Transverse colon (tissue), 4 donors: Measurements from ENCODE around the gene MUC6. TPM values are rescaled to one million over a fixed set of nuclear protein-coding genes. Genes with fewer than 3 reads are reported as not detected.

ENCODE experiments used
- DNase-seq: peaks from one replicate; pipeline ENCODE4 v3.0.0-alpha.2; 2019
- H3K27ac ChIP-seq, 4 donors: fragments of 200-600 bp; sonication (generic); 2 replicates each; pipeline ENCODE4 v1.5.1; 2016 to 2018; ENCODE audit warnings: inconsistent platforms in 4 of 4
- H3K27me3 ChIP-seq: fragments of 200-600 bp; sonication (generic); 2 replicates; pipeline ENCODE4 v1.5.1; 2017; ENCODE audit warnings: inconsistent platforms
- H3K36me3 ChIP-seq, 4 donors: fragments of 200-600 bp; sonication (generic); 2 replicates each; pipeline ENCODE4 v1.5.1; 2017 to 2019; ENCODE audit warnings: inconsistent platforms in 4 of 4
- H3K4me1 ChIP-seq, 4 donors: fragments of 200-600 bp; sonication (generic); 2 replicates each; pipeline ENCODE4 v1.5.1; 2017 to 2020; ENCODE audit warnings: inconsistent platforms in 4 of 4
- H3K4me3 ChIP-seq, 4 donors: fragments of 200-600 bp; sonication (generic); 1 replicate in 1 of 4; 2 replicates in 3 of 4; pipeline versions ENCODE4 v1.5.1 to v1.6.1; 2017 to 2019; ENCODE audit warnings: inconsistent platforms in 4 of 4
- H3K9me3 ChIP-seq, 2 donors: fragments of 200-600 bp; sonication (generic); 2 replicates each; pipeline ENCODE4 v1.5.1; 2017 to 2019; ENCODE audit warnings: inconsistent platforms in 2 of 2
- CTCF ChIP-seq, 5 experiments: fragments of 200-600 bp in 3 of 5; fragments of 450-650 bp in 2 of 5; sonication (generic) in 3 of 5; IDR thresholded peaks; 1 replicate in 2 of 5; 2 replicates in 3 of 5; pipeline ENCODE4 v1.5.1; 2016 to 2017; ENCODE audit warnings: antibody characterized with exemption in 5 of 5, inconsistent platforms in 3 of 5, mild to moderate bottlenecking in 2 of 5, moderate library complexity in 1 of 5
- EP300 ChIP-seq: sonication (generic); formaldehyde crosslinking; IDR thresholded peaks from one replicate; pipeline ENCODE4 v1.6.1; 2017; ENCODE audit warnings: antibody characterized with exemption, low read depth
- POLR2A ChIP-seq: fragments of 450-650 bp; IDR thresholded peaks from one replicate; pipeline ENCODE4 v1.6.1; 2016; ENCODE audit warnings: antibody characterized with exemption, mild to moderate bottlenecking, moderate library complexity
- POLR2AphosphoS5 ChIP-seq, 3 donors: sonication (generic); formaldehyde crosslinking; IDR thresholded peaks; one replicate each; pipeline ENCODE4 v1.6.1; 2016; ENCODE audit warnings: antibody characterized with exemption in 3 of 3
- WGBS, 2 donors: methylation state at CpG; one replicate each; pipeline ENCODE4 v1.1.5; 2018; ENCODE audit warnings: low coverage in 1 of 2; 5-methylcytosine and 5-hydroxymethylcytosine counted together
- in situ Hi-C, 4 donors: fragments of 200-750 bp; cut with MboI; loops; one replicate each; pipeline versions ENCODE4 v1.15.0 to v1.15.1; 2017; ENCODE audit warnings: low sequenced_read_pairs in 3 of 4, low pct_ligation_motif_present in 1 of 4, low pct_unique_long_range_greater_than_20kb in 1 of 4
- intact Hi-C: fragments of 100-400 bp; cut with DNase I; formaldehyde crosslinking; loops from one replicate; pipeline ENCODE4 v1.15.1; 2023; ENCODE audit warnings: low total_unique reads
- total RNA-seq, 4 donors: library from RNA; depleted of rRNA; stranded (reverse); fragments of >200 nt; gene quantifications; one replicate each; pipeline ENCODE4 v1.1.0, GENCODE V29; 2016

Gene MUC6
- total RNA-seq, 4 donors from 2014 or later: not detected

- Histone ChIP-seq H3K9me3 (no peaks in the 10 kb centered on the region), H3K27me3 (peaks cover 49% of the 10 kb centered on the region), H3K4me1 (peaks cover 0 to 5% (median 2%) of the 10 kb centered on the region in 4 donors), H3K4me3 (no peak overlapping the region), H3K27ac (no peak overlapping the region), H3K36me3 (no peaks in the 10 kb centered on the region)
- TF ChIP-seq POLR2AphosphoS5 (IDR thresholded peaks at IDR 0.05) (no peak), CTCF (IDR thresholded peaks at IDR 0.05) (no peak), EP300 (no peak), POLR2A (no peak)
- DNase-seq: no peak
- WGBS, 2 donors: 69% methylated on average over 20 of the region's 26 CpGs; no CpG with 5 or more reads in 1 of the 2 donors
- intact Hi-C loops: no loop called here
- in situ Hi-C loops: loop anchor here in 3 of 4 donors (25.0 kb wide), 2 partner anchors 131 to 181 kb away; partner anchors contain the start of gene CHID1 (in 1 of the 3)
Measured at GRCh38 chr11:1042626-1043562, 6.4 kb upstream of the MUC6 start.

- Histone ChIP-seq H3K9me3 (no peaks in the 10 kb centered on the region), H3K36me3 (no peaks in the 10 kb centered on the region), H3K27ac (no peak overlapping the region), H3K4me1 (peaks cover 0 to 5% (median 2%) of the 10 kb centered on the region in 4 donors), H3K27me3 (peaks cover 49% of the 10 kb centered on the region), H3K4me3 (no peak overlapping the region)
- peak; percentile 53 for DNase-seq
- 54% methylated on average over 16 of the region's 18 CpGs; no CpG with 5 or more reads in 1 of the 2 donors for WGBS, 2 donors
- in situ Hi-C loops (loop anchor here in 3 of 4 donors (25.0 kb wide), 2 partner anchors 130 to 180 kb away; partner anchors contain the start of gene CHID1 (in 1 of the 3)), intact Hi-C loops (no loop called here)
- TF ChIP-seq POLR2A (no peak), POLR2AphosphoS5 (IDR thresholded peaks at IDR 0.05) (no peak), EP300 (no peak), CTCF (IDR thresholded peaks at IDR 0.05) (no peak)
Measured at GRCh38 chr11:1041936-1042608, 5.6 kb upstream of the MUC6 start.

- DNase-seq: no peak
Measured at GRCh38 chr11:1041471-1041870, 5.0 kb upstream of the MUC6 start.

More at GRCh38 chr11:1041471-1041870, 5.0 kb upstream of the MUC6 start:
- WGBS, 2 donors: 60% methylated on average over 2 of the region's 9 CpGs; no CpG with 5 or more reads in 1 of the 2 donors
- Histone ChIP-seq H3K4me3 (no peak overlapping the region), H3K27me3 (peaks cover 51% of the 10 kb centered on the region), H3K9me3 (no peaks in the 10 kb centered on the region), H3K36me3 (no peaks in the 10 kb centered on the region), H3K27ac (no peak overlapping the region), H3K4me1 (peaks cover 0 to 5% (median 2%) of the 10 kb centered on the region in 4 donors)
- TF ChIP-seq POLR2A (no peak), CTCF (IDR thresholded peaks at IDR 0.05) (no peak), POLR2AphosphoS5 (IDR thresholded peaks at IDR 0.05) (no peak), EP300 (no peak)
- intact Hi-C loops (no loop called here), in situ Hi-C loops (loop anchor here in 3 of 4 donors (25.0 kb wide), 2 partner anchors 129 to 179 kb away; partner anchors contain the start of gene CHID1 (in 1 of the 3))
